HG03196 (cell line): ENCODE results near the gene PTPRT.
"Not testable (repeated sequence)": the region's sequence is repeated elsewhere in the genome, so short reads cannot be mapped to it uniquely, and the experiment has no call there.

Source experiments
- ATAC-seq: cut with Tn5 transposase; IDR thresholded peaks from one replicate; pipeline ENCODE4 v1.9.1; 2021; ENCODE audit not compliant: unreplicated experiment

PTPRT gene

DNA sequence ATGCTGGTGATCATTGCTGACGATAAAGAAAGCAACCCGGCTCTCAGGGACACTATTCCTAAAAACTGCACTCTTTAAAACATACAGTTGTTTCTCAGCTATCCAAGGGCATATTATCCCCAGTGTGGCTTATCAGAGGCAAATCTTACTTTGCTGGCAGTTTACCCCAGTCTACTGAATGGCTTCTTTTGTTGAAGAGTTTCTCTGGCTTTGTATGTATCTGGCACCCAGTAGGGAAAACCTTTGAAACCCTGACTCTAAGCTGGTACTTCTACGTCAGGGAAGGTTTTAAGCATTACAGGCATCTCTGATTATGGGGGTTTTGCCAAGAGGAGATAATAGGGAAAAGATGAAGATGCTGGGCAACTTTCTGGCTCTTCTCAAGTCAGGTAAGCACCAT, 933.9 kb downstream of the PTPRT start:
- no peak for ATAC-seq

- no peak for ATAC-seq
These were observed 935.0 kb downstream of the PTPRT start for GRCh38 chr20:42254673-42255072.

GRCh38 chr20:42252116-42252515, 937.6 kb downstream of the PTPRT start:
- no peak for ATAC-seq

GRCh38 chr20:42218621-42219374, 970.9 kb downstream of the PTPRT start:
- no peak for ATAC-seq

GRCh38 chr20:42214074-42214473, 975.6 kb downstream of the PTPRT start:
- no peak for ATAC-seq

DNA sequence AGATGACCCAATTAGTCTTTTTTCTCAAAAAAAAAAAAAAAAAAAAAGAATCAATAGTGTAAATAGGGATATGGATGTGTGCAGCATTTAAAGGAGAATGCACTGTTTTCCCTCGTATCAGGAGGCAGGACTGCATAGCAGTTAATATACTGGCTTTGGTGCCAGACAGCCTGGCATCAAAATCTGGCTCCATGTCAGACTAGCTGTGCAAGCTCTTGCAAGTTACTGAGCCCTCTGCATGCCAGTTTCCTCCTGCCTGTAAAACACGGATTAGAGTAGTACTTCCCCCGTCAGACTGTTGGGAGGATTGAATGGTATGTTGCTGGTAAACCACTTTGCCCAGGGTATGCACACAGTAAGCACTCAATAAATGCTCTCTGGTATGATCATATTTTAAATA, 977.3 kb downstream of the PTPRT start:
- no peak for ATAC-seq

GRCh38 chr20:42206557-42206956, 983.1 kb downstream of the PTPRT start:
- not testable (repeated sequence) for ATAC-seq

- ATAC-seq: no peak
These were observed 985.5 kb downstream of the PTPRT start for GRCh38 chr20:42204109-42204660.

DNA sequence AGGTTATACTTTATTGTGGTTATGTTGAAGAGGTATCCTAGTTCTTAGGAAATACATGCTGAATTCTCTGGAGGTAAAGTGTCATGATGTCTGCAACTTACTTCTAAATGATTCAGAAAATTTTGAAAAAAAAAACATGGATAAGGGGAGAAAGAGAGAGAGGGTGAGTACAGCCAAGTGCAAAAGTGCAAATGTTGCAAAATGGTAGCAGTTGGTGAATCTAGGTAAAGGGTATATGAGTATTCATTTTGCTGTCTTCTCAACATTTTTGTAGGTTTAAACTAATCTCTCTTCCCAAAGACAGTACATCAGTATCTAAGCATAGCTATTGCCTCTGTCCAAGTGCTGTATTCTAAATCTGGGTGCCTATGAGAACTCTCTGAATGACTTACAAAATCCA, 992.1 kb downstream of the PTPRT start:
- no peak for ATAC-seq

GRCh38 chr20:42193119-42193518, 996.6 kb downstream of the PTPRT start:
- ATAC-seq: no peak

DNA sequence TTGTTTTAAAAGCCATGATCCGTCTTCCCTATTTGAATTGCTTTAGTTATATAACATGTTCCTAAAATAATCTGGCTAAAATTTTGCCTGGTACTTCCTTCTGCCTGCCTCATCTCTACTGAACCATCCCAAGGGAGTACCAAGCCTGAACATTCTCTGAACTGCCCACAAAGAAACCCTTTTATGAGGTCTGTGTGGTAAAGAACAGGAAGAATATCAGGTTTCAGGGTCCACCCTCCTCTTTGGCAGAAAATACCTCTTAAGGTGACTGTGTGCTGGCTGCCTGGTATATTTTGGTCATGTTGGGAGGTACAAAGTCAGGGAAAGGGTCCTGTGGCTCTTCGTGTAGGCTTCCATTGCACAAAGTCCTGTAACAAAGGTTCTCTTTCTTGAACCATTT, 997.4 kb downstream of the PTPRT start:
- no peak for ATAC-seq

GRCh38 chr20:42191140-42191860, 998.4 kb downstream of the PTPRT start:
- no peak for ATAC-seq

DNA sequence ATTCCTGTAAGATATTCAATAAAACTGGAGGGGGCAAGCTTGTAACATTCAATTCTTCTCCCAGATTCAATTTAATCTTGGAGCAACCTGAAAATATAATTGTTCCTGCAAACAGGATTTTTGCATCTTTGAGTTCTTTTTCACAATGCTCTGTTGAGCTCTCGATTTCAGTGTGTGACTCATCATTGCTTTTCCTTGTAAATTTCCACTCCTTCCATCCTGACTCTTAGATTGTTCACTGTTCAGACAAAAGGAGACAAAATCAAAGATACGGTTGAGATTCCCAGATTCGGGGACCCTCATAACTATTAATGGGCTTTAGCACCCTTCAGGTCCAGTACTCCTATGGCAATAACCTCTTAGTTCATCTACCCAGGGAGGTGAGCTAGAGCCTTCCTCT, 999.6 kb downstream of the PTPRT start:
- ATAC-seq: no peak

- ATAC-seq: no peak
These were observed 1003.4 kb downstream of the PTPRT start for GRCh38 chr20:42186337-42186736.

- no peak for ATAC-seq
These were observed 1006.6 kb downstream of the PTPRT start for GRCh38 chr20:42183147-42183546.

DNA sequence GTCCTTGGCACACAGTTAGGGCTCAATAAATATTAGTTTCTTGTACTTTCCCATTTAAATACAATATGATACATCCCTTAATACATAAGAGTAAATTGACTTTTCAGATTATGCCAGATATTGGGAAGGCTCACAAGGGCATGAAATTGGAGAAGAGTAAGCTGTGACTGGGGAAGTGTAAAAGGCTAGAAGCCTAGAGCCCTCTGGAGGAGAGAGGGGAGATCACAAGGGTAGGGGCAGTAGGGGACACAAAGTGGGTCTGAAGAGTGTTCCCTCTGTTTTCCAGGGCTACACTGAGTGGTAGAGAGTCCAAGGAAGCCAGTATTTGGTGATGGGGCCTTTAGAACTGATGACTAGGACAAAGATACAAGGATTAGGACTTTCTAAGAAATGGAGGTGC, 1008.6 kb downstream of the PTPRT start:
- ATAC-seq: no peak

- ATAC-seq: no peak
These were observed 1009.9 kb downstream of the PTPRT start for GRCh38 chr20:42179768-42180167.

DNA sequence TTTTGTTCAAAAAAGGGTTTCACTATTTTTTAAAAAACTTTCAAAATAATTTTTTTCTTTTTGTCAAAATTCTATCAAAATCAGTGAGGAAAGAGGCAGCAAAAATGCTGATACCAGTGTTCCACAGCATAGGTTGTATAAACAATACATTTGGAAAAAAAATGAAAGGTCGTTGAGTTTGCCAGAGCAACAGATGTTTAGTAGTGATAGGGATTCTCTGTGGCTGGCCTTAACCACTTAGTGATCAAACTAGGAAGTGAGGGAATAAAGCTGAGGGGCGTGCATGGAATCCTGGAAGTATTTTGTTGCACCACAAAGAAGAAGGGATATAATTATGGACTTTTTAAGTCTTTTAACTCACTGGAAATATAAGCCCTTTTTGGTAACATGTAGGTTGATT, 1016.3 kb downstream of the PTPRT start:
- no peak for ATAC-seq

DNA sequence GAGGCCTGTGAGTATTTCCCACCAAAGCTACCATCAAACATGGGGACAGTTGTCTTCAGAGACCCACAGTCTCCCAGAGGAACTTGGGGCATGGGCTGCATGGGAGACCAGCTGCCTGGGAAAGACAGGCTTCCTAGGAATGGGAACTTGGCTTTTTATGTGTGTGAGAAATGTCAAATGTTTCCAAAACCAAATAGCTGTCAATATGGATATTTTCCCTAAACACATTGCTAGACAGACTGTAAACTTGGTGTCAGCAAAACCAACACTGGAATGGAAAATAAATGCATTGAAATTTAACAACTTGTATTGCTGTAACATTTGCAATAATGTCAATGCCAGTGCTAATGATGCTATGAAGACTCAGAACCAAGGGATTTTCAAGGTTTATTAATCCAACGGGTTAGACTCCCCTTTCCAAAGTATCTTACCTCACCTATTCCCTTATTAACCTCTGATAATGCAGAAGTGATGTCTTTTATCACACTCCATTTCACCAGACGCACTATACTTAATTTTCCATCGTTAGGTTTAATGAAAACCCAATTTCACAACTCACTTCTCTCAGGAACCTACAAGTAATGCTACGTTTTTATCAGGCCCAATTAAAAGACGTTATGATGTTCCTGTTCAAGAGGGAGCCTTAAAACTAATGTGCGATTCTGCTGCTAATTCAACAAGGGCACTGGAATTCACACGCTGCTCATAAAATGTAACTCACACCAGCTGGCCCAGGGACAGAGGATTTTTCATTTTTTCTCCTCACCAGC, 1025.4 kb downstream of the PTPRT start:
- no peak for ATAC-seq

- no peak for ATAC-seq
These were observed 1028.4 kb downstream of the PTPRT start for GRCh38 chr20:42161228-42161829.

DNA sequence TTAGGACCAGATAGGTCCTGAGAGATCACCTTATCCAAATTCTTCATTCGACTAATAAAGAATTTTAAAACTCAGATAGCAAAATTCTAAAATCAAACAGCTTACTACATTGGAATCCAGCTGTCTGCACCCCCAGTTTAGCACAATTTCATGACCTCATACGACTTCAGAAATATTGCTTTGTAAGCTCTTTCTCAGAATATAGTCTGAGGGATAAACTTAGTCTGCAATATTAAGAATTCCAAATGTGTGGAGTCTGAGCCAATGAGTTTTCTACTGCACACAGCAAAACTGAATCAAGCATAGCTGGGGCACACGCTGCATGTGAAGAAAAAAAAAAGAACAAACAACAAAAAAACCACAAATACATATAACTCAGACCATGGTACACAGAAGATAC, 1029.9 kb downstream of the PTPRT start:
- ATAC-seq: no peak
